Measurements from ENCODE around the gene LDLR.
A peak's percentile ranks its signal among the peaks of the same experiment; 100 is the strongest.

Gene LDLR

DNA sequence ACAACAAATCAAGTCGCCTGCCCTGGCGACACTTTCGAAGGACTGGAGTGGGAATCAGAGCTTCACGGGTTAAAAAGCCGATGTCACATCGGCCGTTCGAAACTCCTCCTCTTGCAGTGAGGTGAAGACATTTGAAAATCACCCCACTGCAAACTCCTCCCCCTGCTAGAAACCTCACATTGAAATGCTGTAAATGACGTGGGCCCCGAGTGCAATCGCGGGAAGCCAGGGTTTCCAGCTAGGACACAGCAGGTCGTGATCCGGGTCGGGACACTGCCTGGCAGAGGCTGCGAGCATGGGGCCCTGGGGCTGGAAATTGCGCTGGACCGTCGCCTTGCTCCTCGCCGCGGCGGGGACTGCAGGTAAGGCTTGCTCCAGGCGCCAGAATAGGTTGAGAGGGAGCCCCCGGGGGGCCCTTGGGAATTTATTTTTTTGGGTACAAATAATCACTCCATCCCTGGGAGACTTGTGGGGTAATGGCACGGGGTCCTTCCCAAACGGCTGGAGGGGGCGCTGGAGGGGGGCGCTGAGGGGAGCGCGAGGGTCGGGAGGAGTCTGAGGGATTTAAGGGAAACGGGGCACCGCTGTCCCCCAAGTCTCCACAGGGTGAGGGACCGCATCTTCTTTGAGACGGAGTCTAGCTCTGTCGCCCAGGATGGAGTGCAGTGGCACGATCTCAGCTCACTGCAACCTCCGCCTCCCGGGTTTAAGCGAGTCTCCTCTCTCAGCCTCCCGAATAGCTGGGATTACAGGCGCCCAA lies at the start of gene LDLR:
Gene LDLR, plus strand, starts transcription at position 210 of the 760 bp plus-strand sequence. Its CDS starts 86 bp downstream, at position 296.
- no peaks in the 10 kb centered on the region for H3K27me3 Mint-ChIP-seq
- peaks cover 14% of the 10 kb centered on the region for H3K36me3 Mint-ChIP-seq (ENCODE audit: low read depth)
- H3K27ac Mint-ChIP-seq, result peak within 1 kb of the TSS; percentile 96
- H3K4me1 Mint-ChIP-seq (ENCODE audit: low read depth), result peaks cover 50% of the 10 kb centered on the region
- peak within 1 kb of the TSS; percentile 91 for H3K4me3 Mint-ChIP-seq
- H3K9me3 Mint-ChIP-seq, result no peaks in the 10 kb centered on the region

DNA sequence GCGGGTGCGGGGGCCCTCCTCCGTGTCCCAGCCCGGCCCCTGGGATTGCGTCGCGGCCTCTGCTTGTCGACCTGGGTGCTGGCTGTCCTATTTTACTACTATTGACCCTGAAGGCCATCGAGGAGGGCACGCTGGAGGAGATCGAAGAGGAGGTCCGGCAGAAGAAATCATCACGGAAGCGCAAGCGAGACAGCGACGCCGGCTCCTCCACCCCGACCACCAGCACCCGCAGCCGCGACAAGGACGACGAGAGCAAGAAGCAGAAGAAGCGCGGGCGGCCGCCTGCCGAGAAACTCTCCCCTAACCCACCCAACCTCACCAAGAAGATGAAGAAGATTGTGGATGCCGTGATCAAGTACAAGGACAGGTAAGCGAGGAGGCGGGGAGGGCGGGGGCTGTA lies 48.1 kb upstream of the LDLR start:
- Mint-ChIP-seq H3K27ac (no peak overlapping the region), H3K27me3 (no peaks in the 10 kb centered on the region), H3K9me3 (no peaks in the 10 kb centered on the region), H3K36me3 (ENCODE audit: low read depth) (peaks cover 73% of the 10 kb centered on the region), H3K4me1 (ENCODE audit: low read depth) (peaks cover 1% of the 10 kb centered on the region), H3K4me3 (no peak overlapping the region)

DNA sequence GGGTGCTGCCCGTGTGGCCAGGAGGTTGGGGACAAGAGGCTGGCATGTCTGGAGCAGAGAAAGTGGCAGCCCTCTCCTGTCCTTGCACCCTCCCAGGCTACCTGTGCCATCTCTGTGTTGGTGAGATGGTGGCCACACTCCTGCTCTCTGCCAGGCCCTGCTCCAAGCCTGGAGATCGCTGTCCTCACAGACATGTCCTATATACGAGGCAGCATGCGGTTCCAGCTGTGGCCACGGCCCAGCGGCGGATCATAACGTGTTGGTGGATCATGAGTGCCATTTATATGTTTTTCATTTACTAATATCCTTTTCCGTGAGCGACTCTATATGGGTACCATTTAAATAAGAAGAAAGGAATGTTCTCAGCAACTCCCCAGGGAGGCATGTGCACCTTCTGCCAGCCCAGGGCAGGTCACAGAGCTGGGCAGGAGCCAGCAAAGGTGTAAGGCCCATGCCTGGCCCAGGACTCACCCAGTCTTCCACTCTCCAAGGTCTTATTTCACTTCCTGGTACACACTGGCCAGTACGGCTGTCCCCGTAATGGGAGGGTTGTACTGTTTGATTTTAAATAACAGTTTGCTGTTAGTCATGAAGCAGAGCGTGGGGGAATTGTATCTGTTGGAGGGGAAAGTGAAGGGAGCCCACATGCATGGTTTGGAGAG lies 47.2 kb upstream of the LDLR start:
- Mint-ChIP-seq H3K36me3 (ENCODE audit: low read depth) (peaks cover 75% of the 10 kb centered on the region), H3K27me3 (no peaks in the 10 kb centered on the region), H3K9me3 (no peaks in the 10 kb centered on the region), H3K4me3 (no peak overlapping the region), H3K4me1 (ENCODE audit: low read depth) (peaks cover 10% of the 10 kb centered on the region), H3K27ac (no peak overlapping the region)

DNA sequence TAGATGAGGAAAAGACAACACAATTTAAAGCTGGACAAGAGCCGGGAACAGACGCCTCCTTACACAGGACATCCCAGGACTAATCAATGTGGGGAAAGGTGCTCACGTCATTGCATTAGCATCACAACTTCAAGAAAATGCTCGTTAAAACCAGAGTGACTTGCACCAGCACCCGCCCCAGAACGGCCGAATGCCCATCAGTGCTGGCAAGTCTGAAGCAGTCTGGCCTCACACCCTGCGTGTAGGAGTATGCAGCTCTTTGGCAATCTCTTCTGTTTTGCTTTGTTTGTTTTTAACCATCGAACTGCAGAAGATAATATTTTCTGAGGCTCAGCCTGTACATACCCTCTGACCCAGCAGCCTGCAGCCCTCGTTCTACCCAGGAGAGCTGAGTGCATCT lies 44.8 kb upstream of the LDLR start:
- Mint-ChIP-seq H3K36me3 (ENCODE audit: low read depth) (peaks cover 64% of the 10 kb centered on the region), H3K4me1 (ENCODE audit: low read depth) (peaks cover 29% of the 10 kb centered on the region), H3K27me3 (no peaks in the 10 kb centered on the region), H3K27ac (no peak overlapping the region), H3K9me3 (no peaks in the 10 kb centered on the region), H3K4me3 (no peak overlapping the region)

DNA sequence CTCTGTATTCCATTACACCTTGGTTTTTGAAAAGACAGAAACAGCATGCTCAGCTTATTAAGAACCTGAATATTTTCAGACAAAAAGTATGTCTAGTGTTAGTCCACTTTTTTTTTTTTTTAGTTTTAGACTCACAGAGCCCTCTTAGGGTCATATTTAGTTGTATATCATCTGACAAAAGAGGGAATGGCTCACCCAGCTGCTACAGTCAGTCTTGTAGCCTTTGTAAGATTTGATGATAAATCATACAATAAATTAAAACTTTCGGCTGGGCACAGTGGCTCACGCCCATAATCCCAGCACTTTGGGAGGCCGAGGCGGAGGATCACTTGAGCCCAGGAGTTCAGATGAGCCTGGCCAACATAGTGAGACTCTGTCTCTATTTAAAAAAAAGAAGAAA lies 43.7 kb upstream of the LDLR start:
- H3K27ac Mint-ChIP-seq, result no peak overlapping the region
- H3K4me1 Mint-ChIP-seq (ENCODE audit: low read depth), result peaks cover 39% of the 10 kb centered on the region
- H3K36me3 Mint-ChIP-seq (ENCODE audit: low read depth), result peaks cover 64% of the 10 kb centered on the region
- no peaks in the 10 kb centered on the region for H3K27me3 Mint-ChIP-seq
- H3K4me3 Mint-ChIP-seq, result no peak overlapping the region
- H3K9me3 Mint-ChIP-seq, result no peaks in the 10 kb centered on the region

DNA sequence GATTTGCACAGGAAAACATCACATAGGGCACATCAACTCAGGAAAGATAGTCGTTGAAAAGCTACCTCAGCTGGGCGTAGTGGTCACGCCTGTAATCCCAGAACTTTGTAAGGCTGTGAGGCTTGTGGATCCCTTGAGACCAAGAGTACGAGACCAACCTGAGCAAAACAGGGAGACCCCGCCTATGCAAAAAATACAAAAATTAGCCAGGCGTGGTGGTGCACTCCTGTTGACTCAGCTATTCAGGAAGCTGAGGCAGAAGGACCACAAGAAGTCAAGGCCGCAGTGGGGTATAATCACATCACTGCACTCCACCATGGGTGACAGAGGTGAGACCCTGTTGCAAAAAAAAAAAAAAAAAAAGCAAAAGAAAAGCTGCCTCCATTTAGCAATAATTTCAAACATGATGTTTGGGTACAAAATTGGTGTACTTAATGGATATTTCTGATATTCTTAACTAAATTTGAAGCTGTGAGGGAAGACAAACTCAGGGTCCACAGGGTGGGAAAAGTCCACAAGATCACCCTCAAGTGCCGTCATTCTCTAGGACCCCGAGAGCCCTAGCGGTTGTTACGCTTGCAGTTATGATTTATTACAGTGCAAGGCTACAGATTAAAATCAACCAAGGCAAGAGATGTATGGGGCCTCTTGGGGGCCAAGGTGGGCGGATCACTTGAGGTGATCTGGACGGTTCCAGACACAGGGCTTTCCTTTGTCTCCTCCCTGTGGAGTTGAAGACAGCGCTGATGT lies 42.5 kb upstream of the LDLR start:
- no peaks in the 10 kb centered on the region for H3K27me3 Mint-ChIP-seq
- H3K4me3 Mint-ChIP-seq, result no peak overlapping the region
- H3K27ac Mint-ChIP-seq, result peak overlapping the region; percentile 31
- peaks cover 44% of the 10 kb centered on the region for H3K4me1 Mint-ChIP-seq (ENCODE audit: low read depth)
- H3K36me3 Mint-ChIP-seq (ENCODE audit: low read depth), result peaks cover 53% of the 10 kb centered on the region
- no peaks in the 10 kb centered on the region for H3K9me3 Mint-ChIP-seq

DNA sequence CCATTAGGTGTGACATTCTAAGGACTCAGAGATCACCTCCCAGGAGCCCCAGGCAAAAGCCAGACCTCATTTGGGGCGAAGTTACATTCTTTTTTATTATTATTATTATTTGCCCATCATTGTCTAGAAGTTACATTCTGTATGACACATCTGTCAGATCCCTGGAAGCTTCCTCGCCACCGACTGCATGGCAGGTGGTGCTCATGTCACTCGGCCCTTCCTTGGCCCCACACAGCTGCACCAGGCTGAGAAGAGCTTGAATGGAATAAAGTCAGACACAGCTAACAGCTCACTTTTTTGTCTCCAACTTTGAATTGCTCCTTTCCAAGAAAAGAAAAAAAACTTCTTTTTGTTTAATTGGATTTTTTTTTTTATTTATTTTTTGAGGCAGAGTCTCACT lies 41.4 kb upstream of the LDLR start:
- H3K4me1 Mint-ChIP-seq (ENCODE audit: low read depth), result peaks cover 51% of the 10 kb centered on the region
- H3K36me3 Mint-ChIP-seq (ENCODE audit: low read depth), result peaks cover 48% of the 10 kb centered on the region
- no peaks in the 10 kb centered on the region for H3K27me3 Mint-ChIP-seq
- no peak overlapping the region for H3K4me3 Mint-ChIP-seq
- peak overlapping the region; percentile 71 for H3K27ac Mint-ChIP-seq
- H3K9me3 Mint-ChIP-seq, result no peaks in the 10 kb centered on the region

DNA sequence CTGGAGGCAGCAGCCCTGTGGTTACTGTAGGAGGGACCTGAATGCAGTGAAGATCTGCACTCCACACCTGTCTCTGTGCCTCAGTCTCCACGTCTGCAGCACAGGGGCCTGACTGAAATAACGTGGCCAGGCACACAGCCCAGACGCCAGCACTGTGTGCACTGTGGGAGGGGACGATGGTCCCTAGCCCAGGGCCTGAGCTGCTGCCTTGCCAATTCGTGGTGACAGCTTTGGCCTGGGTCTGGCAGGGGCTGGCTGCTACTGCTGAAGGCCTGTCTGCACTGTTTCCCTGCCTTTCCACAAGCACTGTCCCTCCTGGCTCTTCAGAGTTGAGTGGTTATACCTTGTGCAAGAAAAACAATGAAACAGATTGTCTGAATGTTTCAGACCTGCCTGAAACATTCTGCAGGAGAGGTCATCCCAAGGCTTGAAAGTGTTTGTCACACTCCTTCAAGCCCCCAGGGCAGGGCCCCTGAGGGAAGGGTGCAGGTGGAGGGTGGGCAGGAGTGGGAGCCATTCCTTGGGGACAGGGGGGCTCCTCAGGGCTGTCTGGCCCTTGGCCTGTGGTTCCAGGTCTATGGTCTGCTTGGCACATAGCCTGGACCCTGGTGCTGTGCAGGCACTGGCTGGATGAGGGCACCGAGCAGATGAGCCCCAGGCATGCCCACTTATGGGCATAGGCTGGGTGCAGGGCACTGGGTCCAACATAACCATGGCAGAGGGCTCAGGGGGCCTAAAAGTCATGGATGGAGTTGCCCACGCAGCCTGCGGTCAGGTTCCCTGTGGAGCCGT lies 38.7 kb upstream of the LDLR start:
- Mint-ChIP-seq H3K27me3 (no peaks in the 10 kb centered on the region), H3K27ac (no peak overlapping the region), H3K36me3 (ENCODE audit: low read depth) (peaks cover 26% of the 10 kb centered on the region), H3K4me1 (ENCODE audit: low read depth) (peaks cover 51% of the 10 kb centered on the region), H3K9me3 (no peaks in the 10 kb centered on the region), H3K4me3 (no peak overlapping the region)

DNA sequence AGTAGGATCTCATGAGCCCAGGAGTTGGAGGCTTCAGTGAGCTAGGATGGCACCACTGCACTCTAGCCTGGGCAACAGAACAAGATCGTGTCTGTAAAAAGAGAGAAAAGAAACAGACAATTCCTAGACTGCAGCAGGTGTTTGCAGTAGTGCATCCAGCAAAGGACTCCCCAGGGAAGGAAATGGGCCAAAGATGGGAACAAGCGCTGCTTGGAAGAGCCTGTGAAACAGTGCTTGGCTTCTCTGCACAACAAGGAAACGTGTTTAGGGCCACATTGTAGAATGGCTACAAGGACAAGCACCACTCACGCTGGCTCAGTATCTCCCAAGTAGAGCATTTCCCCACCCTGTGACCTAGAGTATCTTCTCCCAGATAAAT lies 35.5 kb upstream of the LDLR start:
- no peaks in the 10 kb centered on the region for H3K27me3 Mint-ChIP-seq
- H3K4me3 Mint-ChIP-seq, result no peak overlapping the region
- H3K9me3 Mint-ChIP-seq, result no peaks in the 10 kb centered on the region
- peaks cover 15% of the 10 kb centered on the region for H3K36me3 Mint-ChIP-seq (ENCODE audit: low read depth)
- peaks cover 28% of the 10 kb centered on the region for H3K4me1 Mint-ChIP-seq (ENCODE audit: low read depth)
- no peak overlapping the region for H3K27ac Mint-ChIP-seq

DNA sequence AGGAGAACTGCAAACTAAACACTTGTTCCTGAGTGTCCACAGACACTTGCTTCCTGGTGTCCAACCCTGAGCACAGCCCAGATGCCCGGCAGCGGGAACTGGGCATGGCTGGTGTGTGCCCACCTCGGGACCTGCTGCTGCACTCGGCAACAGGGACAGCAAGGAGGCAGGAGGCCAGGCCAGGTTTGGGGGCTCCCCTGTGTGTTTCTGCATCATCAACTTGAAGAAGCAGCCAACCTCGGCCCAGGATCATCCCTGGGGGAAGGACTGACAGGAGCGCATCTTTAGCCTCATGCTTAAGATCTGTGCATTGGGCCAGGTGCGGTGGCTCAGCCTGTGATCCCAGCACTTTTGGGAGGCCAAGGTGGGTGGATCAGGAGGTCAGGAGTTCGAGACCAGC lies 35.1 kb upstream of the LDLR start:
- H3K27ac Mint-ChIP-seq, result no peak overlapping the region
- H3K4me1 Mint-ChIP-seq (ENCODE audit: low read depth), result peaks cover 24% of the 10 kb centered on the region
- H3K36me3 Mint-ChIP-seq (ENCODE audit: low read depth), result peaks cover 17% of the 10 kb centered on the region
- H3K27me3 Mint-ChIP-seq, result no peaks in the 10 kb centered on the region
- no peak overlapping the region for H3K4me3 Mint-ChIP-seq
- H3K9me3 Mint-ChIP-seq, result no peaks in the 10 kb centered on the region

DNA sequence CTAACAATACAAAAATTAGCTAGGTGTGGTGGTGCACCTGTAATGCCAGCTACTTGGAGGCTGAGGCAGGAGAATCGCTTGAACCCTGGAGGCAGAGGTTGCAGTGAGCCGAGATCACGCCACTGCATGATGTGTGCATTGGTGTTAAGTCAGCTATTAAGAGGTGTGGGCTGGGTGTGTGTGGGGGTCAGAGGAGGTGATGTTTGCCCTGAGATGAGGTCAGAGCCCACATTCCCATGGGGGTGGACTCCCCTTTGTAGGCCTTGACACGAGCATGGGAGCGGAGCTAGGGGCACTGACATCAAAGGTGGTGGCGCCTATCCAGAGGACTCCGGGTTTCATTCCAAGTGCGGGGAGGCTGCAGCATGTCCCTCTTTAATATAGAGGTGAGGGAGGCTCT lies 34.6 kb upstream of the LDLR start:
- H3K27ac Mint-ChIP-seq, result no peak overlapping the region
- H3K4me3 Mint-ChIP-seq, result no peak overlapping the region
- H3K36me3 Mint-ChIP-seq (ENCODE audit: low read depth), result peaks cover 21% of the 10 kb centered on the region
- H3K9me3 Mint-ChIP-seq, result no peaks in the 10 kb centered on the region
- no peaks in the 10 kb centered on the region for H3K27me3 Mint-ChIP-seq
- peaks cover 20% of the 10 kb centered on the region for H3K4me1 Mint-ChIP-seq (ENCODE audit: low read depth)

DNA sequence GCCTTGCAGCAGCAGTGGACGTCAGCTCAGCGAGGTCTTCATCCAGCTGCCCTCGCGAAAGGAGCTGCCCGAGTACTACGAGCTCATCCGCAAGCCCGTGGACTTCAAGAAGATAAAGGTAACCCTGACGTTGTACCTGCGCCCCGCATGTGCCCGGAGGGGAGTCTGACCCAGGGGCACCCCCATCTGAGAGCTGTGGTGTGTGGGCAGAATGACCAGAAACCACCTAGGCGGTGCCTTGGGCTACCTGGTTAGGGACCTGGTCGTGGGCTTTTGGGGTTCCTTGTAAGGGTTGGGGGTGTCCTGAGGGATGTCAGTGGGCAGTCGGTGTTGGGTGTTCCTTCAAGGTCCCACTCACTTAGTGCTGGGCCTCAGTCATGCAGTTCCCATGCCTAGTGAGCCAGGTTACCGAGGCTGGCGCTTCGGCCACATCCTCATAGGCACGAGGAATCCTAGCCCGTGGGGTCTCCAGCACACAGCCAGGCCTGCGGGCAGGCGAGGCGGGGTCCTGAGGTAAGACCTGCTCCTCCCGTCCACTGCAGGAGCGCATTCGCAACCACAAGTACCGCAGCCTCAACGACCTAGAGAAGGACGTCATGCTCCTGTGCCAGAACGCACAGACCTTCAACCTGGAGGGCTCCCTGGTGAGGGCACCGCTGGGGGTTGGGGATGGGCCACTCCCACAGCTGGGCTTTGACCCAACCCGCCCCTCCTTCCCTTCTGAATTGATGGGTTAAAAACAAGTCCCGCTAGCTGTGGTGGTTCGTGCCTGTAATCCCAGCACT lies 30.8 kb upstream of the LDLR start:
- H3K36me3 Mint-ChIP-seq (ENCODE audit: low read depth), result peaks cover 27% of the 10 kb centered on the region
- no peaks in the 10 kb centered on the region for H3K9me3 Mint-ChIP-seq

DNA sequence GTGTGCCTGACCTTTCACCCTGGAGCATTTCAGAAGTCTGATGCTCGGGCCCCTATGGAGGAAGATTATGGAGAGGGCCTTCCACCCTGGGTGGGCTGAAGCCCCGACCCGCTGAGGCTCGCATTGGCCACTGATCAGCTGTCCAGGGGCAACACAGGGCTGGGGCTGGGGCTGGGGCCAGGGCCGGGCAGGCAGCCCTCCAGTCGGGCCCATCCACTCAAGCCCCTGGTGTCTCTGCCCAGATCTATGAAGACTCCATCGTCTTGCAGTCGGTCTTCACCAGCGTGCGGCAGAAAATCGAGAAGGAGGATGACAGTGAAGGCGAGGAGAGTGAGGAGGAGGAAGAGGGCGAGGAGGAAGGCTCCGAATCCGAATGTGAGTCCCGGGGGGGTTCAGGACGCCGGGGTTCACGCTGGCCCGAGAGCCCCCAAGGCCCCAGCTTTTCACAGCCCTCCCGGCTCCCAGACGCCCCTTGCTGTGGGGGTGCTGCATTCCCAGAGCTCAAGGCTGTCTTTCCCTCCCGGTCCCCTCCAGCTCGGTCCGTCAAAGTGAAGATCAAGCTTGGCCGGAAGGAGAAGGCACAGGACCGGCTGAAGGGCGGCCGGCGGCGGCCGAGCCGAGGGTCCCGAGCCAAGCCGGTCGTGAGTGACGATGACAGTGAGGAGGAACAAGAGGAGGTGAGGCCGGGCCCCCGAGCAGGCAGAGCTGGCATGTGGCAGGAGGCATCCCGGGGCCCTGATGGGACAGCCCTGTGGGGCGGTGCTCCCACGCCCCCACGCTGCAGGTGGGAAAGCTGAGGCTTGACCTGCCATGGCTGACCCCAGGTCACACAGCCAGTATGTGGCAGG lies 29.5 kb upstream of the LDLR start:
- no peaks in the 10 kb centered on the region for H3K9me3 Mint-ChIP-seq
- peaks cover 30% of the 10 kb centered on the region for H3K36me3 Mint-ChIP-seq (ENCODE audit: low read depth)
- H3K4me3 Mint-ChIP-seq, result no peak overlapping the region
- H3K27ac Mint-ChIP-seq, result no peak overlapping the region
- H3K27me3 Mint-ChIP-seq, result no peaks in the 10 kb centered on the region
- no peaks in the 10 kb centered on the region for H3K4me1 Mint-ChIP-seq (ENCODE audit: low read depth)

More for the DNA sequence above, 30.8 kb upstream of the LDLR start:
- Mint-ChIP-seq H3K4me1 (ENCODE audit: low read depth) (no peaks in the 10 kb centered on the region), H3K4me3 (no peak overlapping the region), H3K27me3 (no peaks in the 10 kb centered on the region), H3K27ac (no peak overlapping the region)

Measured in stimulated activated naive CD8-positive, alpha-beta T cell treated with anti-CD3 and anti-CD28 coated beads, Interleukin-15, Interleukin-2, amounts not matched to agents 100 ng/mL and 50 ng/mL, for 24 hours (primary cell).